C4-2B (cell line): ENCODE measurements around the gene ADISSP.

Experiments used
- CTCF ChIP-seq: fragments of 450-650 bp; conservative IDR thresholded peaks from 2 replicates; pipeline ENCODE4 v1.5.1; 2017; ENCODE audit warnings: mild to moderate bottlenecking
- ZFX ChIP-seq: fragments of 450-650 bp; IDR thresholded peaks from 2 replicates; pipeline ENCODE4 v1.6.1; 2017

DNA sequence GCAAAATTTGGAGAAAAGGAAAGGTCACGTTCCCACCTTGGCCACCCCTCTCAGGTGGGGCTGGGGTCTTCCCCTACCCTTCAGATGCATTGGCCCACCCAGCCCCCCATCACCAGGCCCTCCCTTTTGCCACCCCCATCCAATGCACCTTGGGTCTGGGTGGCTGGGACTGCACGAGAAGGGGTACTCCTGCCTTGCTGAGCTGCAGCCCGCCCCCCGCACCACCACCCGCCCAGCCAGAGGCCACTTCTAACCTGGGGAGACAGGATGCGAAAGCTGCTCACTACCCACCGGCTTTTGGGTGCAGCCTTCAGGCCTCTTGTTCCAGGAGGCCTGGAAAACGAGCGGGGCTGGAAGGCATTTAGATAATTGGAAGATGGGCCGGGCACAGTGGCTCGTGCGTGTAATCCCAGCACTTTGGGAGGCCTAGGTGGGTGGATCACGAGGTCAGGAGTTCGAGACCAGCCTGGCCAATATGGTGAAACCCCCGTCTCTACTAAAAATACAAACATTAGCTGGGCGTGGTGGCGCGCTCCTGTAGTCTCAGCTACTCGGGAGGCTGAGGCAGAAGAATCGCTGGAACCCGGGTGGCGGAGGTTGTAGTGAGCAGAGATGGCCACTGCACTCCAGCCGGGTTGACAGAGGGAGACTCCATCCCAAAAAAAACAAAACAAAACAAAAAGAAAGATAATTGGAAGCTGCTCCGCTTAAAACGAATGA lies 27.3 kb upstream of the ADISSP start:
- TF ChIP-seq CTCF, result no peak
- TF ChIP-seq ZFX, result no peak
